Measurements from ENCODE around the gene DFFA. TPM values are rescaled to one million over a fixed set of nuclear protein-coding genes. Genes with fewer than 3 reads are reported as not detected.

Gene DFFA
- total and polyA plus RNA-seq, 9 of the 15 experiments (the other 6 are each of a cell fraction or from before 2014, with no cell fraction given), result 39.6 to 74.8 (median 59.2) TPM

- TF ChIP-seq ZNF41 (CRISPR knock-in tag; conservative IDR thresholded peaks at IDR 0.05), result peak; percentile 61; the same call in 1 of the 2 replicates
- no peak for TF ChIP-seq RBBP5 (IDR thresholded peaks at IDR 0.05; ENCODE audit: borderline replicate concordance, insufficient read depth, low read length, poor library complexity, severe bottlenecking)
- TF ChIP-seq HNRNPH1 (optimal IDR thresholded peaks at IDR 0.05; ENCODE audit: low read depth, low read length), result no peak
- no peak for TF ChIP-seq SP2 (IDR thresholded peaks at IDR 0.05; ENCODE audit: extremely low read depth, low read depth, low read length, poor library complexity, severe bottlenecking)
- peak; percentile 67 to 75; a peak in 3 of 4 replicates for TF ChIP-seq FOXK2 (conservative IDR thresholded peaks at IDR 0.05 in 1 of 2, IDR thresholded peaks at IDR 0.05 in 1 of 2; ENCODE audit: low read depth in 2 of 2)
- no peak for TF ChIP-seq ZNF212 (CRISPR knock-in tag; IDR thresholded peaks at IDR 0.05)
- 0 out of 2 replicates have a peak, but pooled peaks have one; percentile 58 for TF ChIP-seq FOXP1 (CRISPR knock-in tag; IDR thresholded peaks at IDR 0.05)
- peak; percentile 78; the same call in 1 of the 2 replicates for TF ChIP-seq ZNF584 (CRISPR knock-in tag; IDR thresholded peaks at IDR 0.05; ENCODE audit: low read depth)
- no peak for TF ChIP-seq ZC3H8 (IDR thresholded peaks at IDR 0.05)
- TF ChIP-seq PTBP1 (IDR thresholded peaks at IDR 0.05; ENCODE audit: low read depth, low read length), result no peak
- peak; percentile 18; the same call in 1 of the 2 replicates for TF ChIP-seq POLR2G (IDR thresholded peaks at IDR 0.05; ENCODE audit: low read depth, low read length)
- TF ChIP-seq GTF2A2 (tag; IDR thresholded peaks at IDR 0.05), result no peak
- TF ChIP-seq ZNF277 (CRISPR knock-in tag; IDR thresholded peaks at IDR 0.05; ENCODE audit: borderline replicate concordance), result no peak
- TF ChIP-seq DMBX1 (CRISPR knock-in tag; IDR thresholded peaks at IDR 0.05; ENCODE audit: borderline replicate concordance), result peak; percentile 74
- peak; percentile 75 for TF ChIP-seq POLR2A (conservative IDR thresholded peaks at IDR 0.05)
- no peak for TF ChIP-seq COPS2 (conservative IDR thresholded peaks at IDR 0.05)
- no peak for TF ChIP-seq ZBTB1 (CRISPR knock-in tag; IDR thresholded peaks at IDR 0.05; ENCODE audit: borderline replicate concordance, low read depth)
- TF ChIP-seq NCOR1 (IDR thresholded peaks at IDR 0.05), result peak; percentile 62
- no peak for TF ChIP-seq ZNF280A (IDR thresholded peaks at IDR 0.05; ENCODE audit: low read depth, partially characterized antibody)
- TF ChIP-seq FOXA1 (IDR thresholded peaks at IDR 0.05; ENCODE audit: borderline replicate concordance), result no peak
- TF ChIP-seq ERF (CRISPR knock-in tag; IDR thresholded peaks at IDR 0.05), result no peak
- TF ChIP-seq BCOR (IDR thresholded peaks at IDR 0.05), result no peak
These were observed 57.0 kb downstream of the DFFA start (continued) for GRCh38 chr1:10415211-10415930.

Data from K562 (cell line).